GM13976 (cell line): ENCODE data around the gene GIMAP1.

Source experiments
- DNase-seq: peaks from one replicate; pipeline ENCODE4 v3.0.0; 2012; ENCODE audit warnings: low spot score
- in situ Hi-C: fragments of 300-500 bp; cut with MboI; formaldehyde crosslinking; loops from one replicate; pipeline ENCODE4 v1.12.0; 2022; ENCODE audit warnings: low sequenced_read_pairs, mixed read lengths, inconsistent platforms; ENCODE audit not compliant: unreplicated experiment
- TF ChIP-seq, protein P1 (sequence below): IDR thresholded peaks from 2 replicates; pipeline ENCODE4 v1.5.1; 2012; ENCODE audit warnings: borderline replicate concordance, mild to moderate bottlenecking; ENCODE audit not compliant: insufficient read depth; ENCODE audit errors: extremely low read depth, missing control alignments, control extremely low read depth

GIMAP1 gene

DNA sequence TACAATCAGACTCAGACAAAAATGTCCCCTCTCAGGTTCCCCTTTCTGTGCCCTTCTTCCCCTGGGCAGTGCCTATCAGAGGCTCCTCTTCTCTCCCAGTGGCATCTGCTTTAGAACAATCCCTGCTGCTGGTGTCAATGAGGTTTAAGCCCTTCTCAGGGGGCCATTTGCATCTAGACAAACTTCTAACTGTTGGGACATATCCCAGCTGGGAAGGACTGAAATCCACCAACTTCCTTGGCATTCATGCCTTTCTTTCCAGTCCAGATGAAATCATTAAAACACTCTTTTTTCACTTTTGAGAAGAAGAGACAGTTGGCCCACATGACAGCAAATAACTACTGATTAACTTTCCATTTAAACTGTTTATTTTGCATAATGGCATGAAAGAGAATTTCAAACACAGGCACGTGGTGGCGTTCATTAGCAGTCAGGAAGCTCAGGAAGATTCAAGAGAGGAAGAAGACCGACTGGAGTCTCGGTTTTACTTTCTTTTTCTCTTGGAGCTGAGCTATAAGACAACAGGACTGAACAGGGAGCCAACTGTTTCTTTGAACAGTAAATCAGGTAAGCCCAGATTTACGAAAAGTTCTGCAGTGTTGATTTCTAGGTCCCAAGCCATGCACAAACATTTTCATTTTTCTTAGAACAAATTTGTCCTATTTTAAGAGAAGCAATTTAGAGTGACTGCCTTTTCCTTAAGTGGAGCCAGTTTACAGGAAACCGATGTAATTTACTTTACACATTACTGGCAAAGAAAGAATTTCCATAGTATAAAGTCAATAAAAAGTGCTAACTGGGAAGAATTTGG is 31.0 kb upstream of the GIMAP1 start, which contains the start of gene GIMAP2:
Gene GIMAP2 (plus strand): TSS at position 488 of the 811 bp plus-strand sequence. CDS start 1,354 bp downstream, outside the sequence.
- peak; percentile 55 for DNase-seq
- TF ChIP-seq, protein P1, sequence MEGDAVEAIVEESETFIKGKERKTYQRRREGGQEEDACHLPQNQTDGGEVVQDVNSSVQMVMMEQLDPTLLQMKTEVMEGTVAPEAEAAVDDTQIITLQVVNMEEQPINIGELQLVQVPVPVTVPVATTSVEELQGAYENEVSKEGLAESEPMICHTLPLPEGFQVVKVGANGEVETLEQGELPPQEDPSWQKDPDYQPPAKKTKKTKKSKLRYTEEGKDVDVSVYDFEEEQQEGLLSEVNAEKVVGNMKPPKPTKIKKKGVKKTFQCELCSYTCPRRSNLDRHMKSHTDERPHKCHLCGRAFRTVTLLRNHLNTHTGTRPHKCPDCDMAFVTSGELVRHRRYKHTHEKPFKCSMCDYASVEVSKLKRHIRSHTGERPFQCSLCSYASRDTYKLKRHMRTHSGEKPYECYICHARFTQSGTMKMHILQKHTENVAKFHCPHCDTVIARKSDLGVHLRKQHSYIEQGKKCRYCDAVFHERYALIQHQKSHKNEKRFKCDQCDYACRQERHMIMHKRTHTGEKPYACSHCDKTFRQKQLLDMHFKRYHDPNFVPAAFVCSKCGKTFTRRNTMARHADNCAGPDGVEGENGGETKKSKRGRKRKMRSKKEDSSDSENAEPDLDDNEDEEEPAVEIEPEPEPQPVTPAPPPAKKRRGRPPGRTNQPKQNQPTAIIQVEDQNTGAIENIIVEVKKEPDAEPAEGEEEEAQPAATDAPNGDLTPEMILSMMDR, result no peak
- in situ Hi-C loops, result no loop called here

GRCh38 chr7:150686030-150686631 is 30.3 kb upstream of the GIMAP1 start:
- in situ Hi-C loops, result no loop called here
- no peak for DNase-seq
- TF ChIP-seq, protein P1, result no peak

GRCh38 chr7:150688630-150689029 is 27.8 kb upstream of the GIMAP1 start:
- TF ChIP-seq, protein P1, result no peak
- in situ Hi-C loops, result no loop called here
- DNase-seq, result no peak

DNA sequence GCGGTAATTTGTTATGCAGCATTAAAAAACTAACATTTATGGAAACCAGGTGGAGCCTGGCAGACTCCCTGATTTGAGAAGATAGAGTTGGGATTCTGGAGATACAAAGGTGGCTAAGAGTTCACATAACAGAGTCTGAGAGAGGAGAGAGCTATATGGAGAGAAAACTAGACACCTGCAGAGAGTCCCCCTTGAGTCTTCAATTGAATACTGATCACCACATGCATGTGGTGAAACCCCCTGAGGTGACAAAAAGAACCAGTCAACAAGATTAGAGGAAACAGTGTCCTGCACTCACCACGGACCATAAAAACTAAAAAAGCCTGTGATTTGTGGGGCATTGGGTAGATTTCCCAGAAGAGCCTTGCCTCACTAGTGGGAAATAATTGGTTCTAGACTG is 20.8 kb upstream of the GIMAP1 start:
- in situ Hi-C loops, result no loop called here
- TF ChIP-seq, protein P1, result no peak
- no peak for DNase-seq

GRCh38 chr7:150703209-150703608 is 13.2 kb upstream of the GIMAP1 start:
- no peak for DNase-seq
- TF ChIP-seq, protein P1, result no peak
- in situ Hi-C loops, result no loop called here

DNA sequence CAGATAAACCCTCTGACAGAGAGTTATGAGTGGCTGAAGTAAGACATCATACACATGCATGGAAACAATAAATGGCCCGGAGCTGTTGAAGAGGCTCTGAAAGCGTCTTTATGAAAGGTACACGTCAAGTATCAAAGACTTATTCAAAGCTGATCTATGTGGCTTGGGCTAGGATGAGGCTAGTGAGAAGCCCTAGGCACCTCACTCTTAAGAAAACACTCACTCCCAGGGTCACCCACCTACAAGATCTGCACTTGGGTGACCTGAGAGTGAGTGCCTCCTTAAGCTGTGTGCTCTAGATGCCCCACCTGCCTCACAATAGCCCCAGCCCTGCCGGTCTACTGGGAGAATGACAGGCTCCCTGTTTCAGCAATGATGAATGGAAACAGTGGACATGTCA is 1.1 kb upstream of the GIMAP1 start:
- no peak for DNase-seq
- TF ChIP-seq, protein P1, result no peak
- in situ Hi-C loops, result no loop called here
